LHCN-M2 (cell line): ENCODE measurements around the gene B4GALT2. TPM values are rescaled to one million over a fixed set of nuclear protein-coding genes. Genes with fewer than 3 reads are reported as not detected.

Source experiments
- DNase-seq: peaks from one replicate; pipeline ENCODE4 v3.0.0-alpha.2; 2012; ENCODE audit warnings: low read depth
- total RNA-seq: library from RNA; depleted of rRNA; stranded (reverse); fragments of >200 nt; gene quantifications from 2 replicates; pipeline ENCODE4 v1.2.3, GENCODE V29; 2014

B4GALT2 gene
- total RNA-seq, 1 experiment from 2014 or later, result 110 TPM

GRCh38 chr1:44002165-44002564 lies 23.2 kb downstream of the B4GALT2 start:
- no peak for DNase-seq

DNA sequence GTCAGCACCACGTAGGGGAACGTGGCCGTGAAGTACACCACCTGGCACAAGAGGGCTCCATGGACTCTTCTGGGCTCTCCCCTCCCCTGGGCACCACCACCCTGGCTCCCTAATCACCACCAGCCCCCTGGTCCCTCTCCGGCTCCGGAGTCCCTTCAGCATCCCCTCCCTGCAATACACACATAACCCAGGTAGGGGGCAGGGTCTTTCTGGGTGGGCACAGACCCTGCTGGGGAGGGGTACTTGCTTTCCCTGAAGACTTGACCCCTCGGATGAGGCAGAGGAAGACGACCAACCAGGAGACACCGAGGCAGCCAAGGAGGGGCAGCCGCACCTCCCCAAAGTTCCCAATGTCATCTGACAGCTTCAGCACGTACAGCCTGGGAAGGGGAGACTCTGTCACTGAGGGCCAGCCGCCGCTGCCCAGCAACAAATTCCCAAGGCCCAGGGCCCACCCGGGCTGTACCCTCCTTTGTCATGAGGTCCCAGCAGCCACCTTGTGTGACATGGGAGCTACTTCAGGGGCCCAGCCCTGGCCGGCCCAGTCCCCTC lies 23.7 kb downstream of the B4GALT2 start:
- DNase-seq, result no peak

GRCh38 chr1:44008259-44008658 lies 29.2 kb downstream of the B4GALT2 start:
- no peak for DNase-seq

DNA sequence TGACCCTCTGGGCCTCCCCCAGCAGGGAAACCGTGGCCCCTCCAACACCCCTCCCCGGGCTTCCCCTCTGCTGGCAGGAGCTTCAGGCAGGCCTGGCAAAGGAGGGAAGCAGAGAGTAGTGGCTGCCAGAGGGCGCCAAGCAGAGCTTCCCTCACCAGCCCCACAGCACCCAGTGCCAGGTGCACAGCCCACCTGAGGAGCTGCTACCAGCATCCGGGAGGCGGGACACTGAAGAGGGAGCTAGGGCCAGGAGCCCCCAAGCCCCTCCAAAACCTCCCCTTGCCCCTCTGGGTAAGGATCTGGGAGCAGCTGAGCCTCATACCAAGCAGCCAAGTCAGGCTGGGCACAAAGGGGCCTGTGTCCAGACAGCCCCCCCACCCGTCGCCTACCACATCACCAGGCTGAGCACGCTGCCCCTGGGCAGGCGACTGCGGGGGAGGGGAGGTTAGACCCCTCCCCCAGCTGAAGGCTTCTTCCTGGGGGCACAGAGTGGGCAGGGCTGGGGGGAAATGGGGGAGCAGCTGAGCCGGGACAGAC lies 32.0 kb downstream of the B4GALT2 start:
- no peak for DNase-seq

GRCh38 chr1:44012404-44012803 lies 33.4 kb downstream of the B4GALT2 start:
- DNase-seq, result no peak

DNA sequence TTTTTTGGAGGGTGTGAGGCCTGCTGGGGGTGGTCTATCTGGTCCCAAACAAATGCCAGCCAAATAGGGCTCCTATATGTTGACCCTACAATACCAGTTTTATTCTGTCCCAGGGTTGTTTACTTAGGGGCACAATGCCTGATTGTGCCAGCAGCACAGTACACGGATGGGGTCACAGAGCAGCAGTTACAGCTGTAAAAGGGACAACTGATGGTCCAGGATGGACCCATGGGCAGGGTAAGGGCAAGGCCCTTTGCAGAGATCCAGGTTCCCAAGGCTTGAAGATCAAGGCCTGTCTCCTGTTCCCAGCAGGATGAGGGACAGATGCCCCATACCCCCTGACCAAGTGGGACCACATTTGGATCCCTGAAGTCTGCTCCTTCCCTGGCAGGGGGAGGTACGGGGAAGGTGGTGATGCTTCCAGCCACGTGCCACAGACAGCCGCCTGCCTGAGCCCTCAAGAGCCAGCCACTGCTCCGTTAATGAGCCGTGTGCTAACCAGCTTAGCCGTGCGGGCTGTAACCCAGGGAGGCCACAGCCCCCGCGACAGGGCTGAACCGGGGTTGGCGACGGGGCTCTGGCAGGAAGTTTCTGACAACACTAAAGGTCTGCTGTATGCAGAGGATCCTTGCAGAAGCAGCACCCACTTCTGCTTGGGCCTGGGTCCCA lies 34.1 kb downstream of the B4GALT2 start:
- DNase-seq, result no peak

DNA sequence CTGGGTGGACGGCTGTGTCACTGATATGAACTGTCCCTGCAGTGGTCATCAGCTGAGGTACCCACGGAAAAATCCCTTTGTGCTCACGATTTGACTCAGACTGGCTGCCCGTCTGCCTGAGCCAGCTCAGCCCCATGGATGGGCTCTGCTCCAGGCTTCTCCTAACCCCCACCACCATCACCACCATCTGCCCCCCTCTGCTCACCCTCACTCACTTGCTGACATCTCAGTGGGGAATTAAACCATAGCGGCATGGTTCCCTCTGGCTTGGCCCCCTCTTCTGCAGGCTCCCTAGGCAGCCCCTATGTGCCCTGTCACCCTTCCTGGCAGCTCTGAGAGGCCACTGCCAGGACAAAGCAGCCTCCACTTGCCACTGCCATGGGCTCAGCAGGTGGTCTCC lies 34.9 kb downstream of the B4GALT2 start:
- no peak for DNase-seq

DNA sequence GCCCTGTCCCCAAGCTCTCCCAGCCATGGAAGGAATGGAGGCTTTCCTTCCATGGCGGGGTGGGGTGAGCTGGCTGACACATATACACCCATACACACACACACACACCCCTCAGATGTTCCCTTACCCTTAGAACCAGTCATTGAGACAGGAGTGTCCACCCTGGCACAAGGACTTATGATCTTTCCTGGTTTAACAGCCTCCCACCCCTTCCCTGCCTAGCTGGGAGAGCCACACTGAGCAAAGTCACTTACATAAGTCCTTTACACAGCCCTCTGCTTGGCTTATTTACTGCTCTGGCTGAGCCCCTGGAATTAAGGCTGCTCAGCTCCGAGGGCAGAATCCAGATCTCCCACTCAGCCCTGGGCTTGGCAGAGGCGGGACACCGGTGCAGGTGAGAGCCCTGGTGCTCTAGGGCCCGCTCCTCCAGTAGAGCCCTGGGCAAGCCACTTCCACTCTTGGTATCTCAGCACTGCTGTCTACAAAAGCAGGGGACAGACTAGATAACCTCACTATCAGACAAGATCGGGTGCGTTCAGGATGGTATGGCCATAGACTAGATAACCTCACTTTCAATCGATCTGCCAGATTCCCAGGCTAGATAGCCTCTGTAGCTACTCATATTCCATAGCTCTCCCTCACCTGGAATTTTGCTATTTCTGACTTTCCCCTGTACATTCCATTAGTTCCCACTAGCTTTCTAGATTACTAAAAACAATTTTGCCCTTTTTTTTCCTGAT lies 35.5 kb downstream of the B4GALT2 start:
- no peak for DNase-seq

DNA sequence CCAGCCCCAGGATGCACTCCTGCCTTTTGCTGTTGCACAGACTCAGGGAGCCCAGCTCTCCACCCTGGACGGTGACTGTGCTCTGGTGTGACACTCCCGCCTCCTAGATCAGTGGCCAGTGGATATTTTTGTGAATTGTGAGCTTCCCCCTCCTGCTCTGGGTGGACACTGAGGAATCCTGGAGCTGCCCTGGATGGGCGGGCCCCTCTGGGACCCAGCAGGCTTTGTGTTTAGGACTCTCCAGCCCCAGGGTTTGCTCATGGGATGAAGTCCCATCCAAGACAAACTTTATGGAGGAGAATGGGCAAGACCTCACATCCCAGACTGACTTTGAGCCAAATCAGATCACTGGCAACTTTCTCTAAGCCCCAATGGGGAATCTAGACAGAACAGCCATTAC lies 36.2 kb downstream of the B4GALT2 start:
- no peak for DNase-seq

DNA sequence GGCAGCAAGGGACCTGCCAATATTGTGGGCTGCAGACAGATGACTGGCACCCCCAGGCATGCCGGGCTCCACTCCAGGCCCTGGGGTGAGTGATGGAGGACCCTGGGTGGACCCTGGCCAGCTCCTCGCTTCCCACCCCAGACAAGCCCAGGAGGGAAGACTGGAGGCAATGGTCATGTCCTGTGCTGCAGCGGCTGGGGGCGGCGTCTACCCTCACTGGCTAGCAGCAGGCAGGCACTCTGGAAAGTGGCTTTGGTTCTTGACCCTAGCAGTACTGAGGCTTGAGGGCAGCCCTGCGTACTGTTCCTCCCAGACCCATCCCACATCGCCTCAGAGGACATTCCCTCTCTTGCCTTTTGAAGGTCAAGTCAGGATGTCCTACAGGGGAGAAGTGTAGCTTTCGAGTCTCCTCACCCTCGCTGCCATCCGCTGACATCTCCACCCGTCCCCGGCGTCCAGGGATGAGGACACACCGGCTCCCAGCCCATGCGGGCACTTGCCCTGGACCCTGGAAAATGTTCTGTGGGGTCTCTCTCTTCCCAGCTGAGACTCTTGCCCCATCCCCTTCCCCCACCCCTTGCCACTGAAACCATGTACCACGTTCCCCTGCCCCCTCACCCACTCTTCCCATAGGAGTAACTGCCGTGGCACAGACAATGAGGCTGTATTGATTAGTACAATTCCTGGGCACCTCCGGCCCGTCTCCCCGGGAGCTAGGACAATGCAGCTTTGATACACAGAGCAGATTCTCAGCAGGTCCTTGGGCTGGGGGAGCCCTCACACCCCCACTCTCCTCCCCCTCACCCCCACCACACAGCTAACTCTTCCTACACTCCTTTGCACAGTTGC lies 37.3 kb downstream of the B4GALT2 start:
- no peak for DNase-seq

GRCh38 chr1:44016890-44017400 lies 37.9 kb downstream of the B4GALT2 start:
- no peak for DNase-seq

- DNase-seq, result no peak
Observed at GRCh38 chr1:44019466-44019948, 40.5 kb downstream of the B4GALT2 start.

DNA sequence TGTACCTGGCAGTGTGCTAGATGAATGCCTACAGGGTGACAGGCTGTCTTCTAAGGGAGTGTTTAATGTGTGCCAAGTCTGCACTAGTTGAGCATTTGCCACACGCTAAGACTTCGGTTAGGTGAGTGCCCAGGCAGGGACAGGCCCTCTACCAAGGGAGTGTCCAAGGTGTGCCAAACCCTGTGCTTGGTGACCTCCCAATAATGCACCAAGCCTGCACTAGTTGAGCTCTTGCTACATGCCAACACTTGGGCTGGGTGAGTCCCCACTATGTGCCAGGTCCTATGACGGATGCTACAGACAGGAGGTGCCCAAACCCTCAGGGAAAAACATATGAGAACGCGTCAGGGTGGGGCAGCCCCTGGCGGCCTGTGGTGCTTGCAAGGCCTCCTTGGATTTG lies 41.5 kb downstream of the B4GALT2 start:
- DNase-seq, result no peak

GRCh38 chr1:44021156-44021555 lies 42.1 kb downstream of the B4GALT2 start:
- DNase-seq, result no peak

GRCh38 chr1:44021581-44022321 lies 42.7 kb downstream of the B4GALT2 start:
- no peak for DNase-seq

- no peak for DNase-seq
Observed at GRCh38 chr1:44024031-44024902, 45.3 kb downstream of the B4GALT2 start.

DNA sequence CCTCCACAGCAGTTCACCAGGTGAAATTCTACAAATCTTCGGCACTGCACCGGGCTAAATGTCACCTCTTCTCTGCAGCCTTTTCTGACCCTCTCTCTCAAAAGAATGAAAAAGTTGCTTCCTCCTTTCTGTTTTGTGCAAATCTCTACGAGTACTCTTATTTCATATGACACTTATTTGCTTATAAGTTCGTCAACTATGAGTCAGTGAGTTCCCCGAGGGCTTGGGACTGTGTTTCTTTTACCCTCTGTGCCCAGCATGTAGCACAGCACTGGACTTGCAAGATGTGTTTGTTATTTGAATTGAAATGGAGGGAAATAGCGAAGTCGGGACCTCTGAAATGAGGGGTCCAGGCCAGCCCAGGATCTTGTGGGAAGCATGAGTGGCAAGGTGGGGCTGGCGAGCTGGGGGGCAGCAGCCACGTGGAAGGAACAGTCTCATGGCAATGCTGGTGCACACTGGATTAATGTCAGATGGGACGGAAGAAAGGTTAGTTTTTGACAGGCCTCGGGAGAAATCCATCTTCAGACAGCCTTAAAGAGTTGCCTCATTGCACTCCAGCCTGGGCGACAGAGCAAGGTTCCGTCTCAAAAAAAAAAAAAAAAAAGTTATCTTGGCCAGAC lies 46.0 kb downstream of the B4GALT2 start:
- no peak for DNase-seq

DNA sequence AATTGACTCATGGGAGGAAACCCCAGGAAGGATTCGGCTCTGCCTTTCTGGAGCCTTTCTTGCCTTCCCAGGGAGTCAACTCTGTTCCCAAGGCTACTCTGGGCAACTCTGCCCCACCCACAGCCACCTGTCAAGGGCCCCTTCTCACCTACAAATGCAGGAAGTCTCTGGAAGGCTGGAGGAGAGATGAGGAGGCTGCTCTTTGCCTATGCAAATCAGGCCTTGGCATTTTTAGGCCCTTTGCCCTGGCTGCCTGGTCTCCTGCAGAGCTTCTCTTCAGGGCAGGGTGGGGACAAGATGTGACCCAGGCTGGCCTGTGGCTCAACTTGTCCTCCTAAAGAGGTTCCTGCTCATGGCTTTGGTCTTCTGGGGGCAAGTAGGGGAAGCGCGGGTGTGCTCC lies 46.8 kb downstream of the B4GALT2 start:
- DNase-seq, result no peak

GRCh38 chr1:44027320-44027719 lies 48.3 kb downstream of the B4GALT2 start:
- DNase-seq, result no peak
